Panc1 (cell line): ENCODE results near the gene RASSF5.

Experiments
- TF ChIP-seq, protein P1 (sequence below): fragments of 450-650 bp; IDR thresholded peaks from 2 replicates; pipeline ENCODE4 v1.5.1; 2017; ENCODE audit warnings: mild to moderate bottlenecking
- TF ChIP-seq, protein P2 (sequence below), 2 experiments: IDR thresholded peaks; 2 replicates each; pipeline ENCODE4 v1.6.1; 2011 to 2012; ENCODE audit warnings: low read depth in 2 of 2, control low read depth in 1 of 2, low read length in 1 of 2, mild to moderate bottlenecking in 1 of 2, moderate library complexity in 1 of 2; ENCODE audit not compliant: insufficient read depth in 1 of 2

DNA sequence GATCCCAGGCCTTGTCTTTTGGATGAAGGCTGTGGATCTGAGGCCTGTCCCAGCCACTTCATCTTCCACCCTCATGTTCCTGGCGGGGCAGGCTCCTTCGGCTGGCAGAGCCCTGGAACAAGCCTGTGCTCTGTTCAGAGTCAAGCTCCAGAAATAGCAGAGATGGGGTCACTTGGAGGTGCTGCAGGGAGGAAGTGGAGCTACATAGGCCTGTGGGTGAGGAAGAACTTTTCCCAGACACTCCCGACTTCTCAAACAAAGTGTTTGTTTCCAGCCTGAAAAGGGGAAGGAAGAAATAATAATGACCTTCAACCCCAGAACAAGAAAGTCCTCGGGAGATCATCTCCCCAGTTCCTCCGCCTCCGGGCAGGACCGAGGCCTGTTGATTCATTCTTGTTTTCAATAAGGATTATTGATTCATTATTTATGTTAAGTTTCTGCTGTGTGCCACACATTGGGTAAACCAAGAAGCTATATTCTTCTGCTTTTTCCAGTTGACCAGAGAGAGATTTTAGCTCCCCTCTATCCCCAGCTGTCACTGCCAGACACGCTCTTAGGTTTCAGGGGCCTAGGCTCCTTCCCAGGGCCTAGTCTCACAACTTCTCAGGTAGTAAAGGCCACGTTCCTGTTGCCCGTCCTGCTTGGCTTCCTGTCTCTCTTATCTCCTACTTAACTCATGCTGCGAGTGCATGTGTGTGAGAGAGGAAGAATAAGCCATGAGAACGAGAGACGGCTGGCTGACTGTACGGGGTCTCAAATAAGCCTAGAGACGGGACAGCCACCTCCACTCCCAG, 20.1 kb upstream of the RASSF5 start:
- TF ChIP-seq, protein P1, sequence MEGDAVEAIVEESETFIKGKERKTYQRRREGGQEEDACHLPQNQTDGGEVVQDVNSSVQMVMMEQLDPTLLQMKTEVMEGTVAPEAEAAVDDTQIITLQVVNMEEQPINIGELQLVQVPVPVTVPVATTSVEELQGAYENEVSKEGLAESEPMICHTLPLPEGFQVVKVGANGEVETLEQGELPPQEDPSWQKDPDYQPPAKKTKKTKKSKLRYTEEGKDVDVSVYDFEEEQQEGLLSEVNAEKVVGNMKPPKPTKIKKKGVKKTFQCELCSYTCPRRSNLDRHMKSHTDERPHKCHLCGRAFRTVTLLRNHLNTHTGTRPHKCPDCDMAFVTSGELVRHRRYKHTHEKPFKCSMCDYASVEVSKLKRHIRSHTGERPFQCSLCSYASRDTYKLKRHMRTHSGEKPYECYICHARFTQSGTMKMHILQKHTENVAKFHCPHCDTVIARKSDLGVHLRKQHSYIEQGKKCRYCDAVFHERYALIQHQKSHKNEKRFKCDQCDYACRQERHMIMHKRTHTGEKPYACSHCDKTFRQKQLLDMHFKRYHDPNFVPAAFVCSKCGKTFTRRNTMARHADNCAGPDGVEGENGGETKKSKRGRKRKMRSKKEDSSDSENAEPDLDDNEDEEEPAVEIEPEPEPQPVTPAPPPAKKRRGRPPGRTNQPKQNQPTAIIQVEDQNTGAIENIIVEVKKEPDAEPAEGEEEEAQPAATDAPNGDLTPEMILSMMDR, result no peak
- TF ChIP-seq, protein P2, sequence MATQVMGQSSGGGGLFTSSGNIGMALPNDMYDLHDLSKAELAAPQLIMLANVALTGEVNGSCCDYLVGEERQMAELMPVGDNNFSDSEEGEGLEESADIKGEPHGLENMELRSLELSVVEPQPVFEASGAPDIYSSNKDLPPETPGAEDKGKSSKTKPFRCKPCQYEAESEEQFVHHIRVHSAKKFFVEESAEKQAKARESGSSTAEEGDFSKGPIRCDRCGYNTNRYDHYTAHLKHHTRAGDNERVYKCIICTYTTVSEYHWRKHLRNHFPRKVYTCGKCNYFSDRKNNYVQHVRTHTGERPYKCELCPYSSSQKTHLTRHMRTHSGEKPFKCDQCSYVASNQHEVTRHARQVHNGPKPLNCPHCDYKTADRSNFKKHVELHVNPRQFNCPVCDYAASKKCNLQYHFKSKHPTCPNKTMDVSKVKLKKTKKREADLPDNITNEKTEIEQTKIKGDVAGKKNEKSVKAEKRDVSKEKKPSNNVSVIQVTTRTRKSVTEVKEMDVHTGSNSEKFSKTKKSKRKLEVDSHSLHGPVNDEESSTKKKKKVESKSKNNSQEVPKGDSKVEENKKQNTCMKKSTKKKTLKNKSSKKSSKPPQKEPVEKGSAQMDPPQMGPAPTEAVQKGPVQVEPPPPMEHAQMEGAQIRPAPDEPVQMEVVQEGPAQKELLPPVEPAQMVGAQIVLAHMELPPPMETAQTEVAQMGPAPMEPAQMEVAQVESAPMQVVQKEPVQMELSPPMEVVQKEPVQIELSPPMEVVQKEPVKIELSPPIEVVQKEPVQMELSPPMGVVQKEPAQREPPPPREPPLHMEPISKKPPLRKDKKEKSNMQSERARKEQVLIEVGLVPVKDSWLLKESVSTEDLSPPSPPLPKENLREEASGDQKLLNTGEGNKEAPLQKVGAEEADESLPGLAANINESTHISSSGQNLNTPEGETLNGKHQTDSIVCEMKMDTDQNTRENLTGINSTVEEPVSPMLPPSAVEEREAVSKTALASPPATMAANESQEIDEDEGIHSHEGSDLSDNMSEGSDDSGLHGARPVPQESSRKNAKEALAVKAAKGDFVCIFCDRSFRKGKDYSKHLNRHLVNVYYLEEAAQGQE (IDR thresholded peaks at IDR 0.05; ENCODE audit: insufficient read depth in 1 of 2, low read depth in 2 of 2, low read length in 1 of 2), result no peak
